GM12878 (cell line): Measurements from ENCODE around the gene KLK3. TPM values are rescaled to one million over a fixed set of nuclear protein-coding genes. Genes with fewer than 3 reads are reported as not detected.
A peak's percentile ranks its signal among the peaks of the same experiment; 100 is the strongest.

Experiments
- BCL11A ChIP-seq: IDR thresholded peaks from 2 replicates; pipeline ENCODE4 v1.6.1; 2011; ENCODE audit warnings: low read depth, low read length
- BHLHE40 ChIP-seq, 2 experiments: fragments of 450-650 bp in 1 of 2; IDR thresholded peaks; 2 replicates each; pipeline ENCODE4 v1.6.1; 2011 to 2017; ENCODE audit warnings: low read depth in 2 of 2, borderline replicate concordance in 1 of 2, improper control_type of control experiment in 1 of 2, low read length in 1 of 2, mild to moderate bottlenecking in 1 of 2
- CEBPB ChIP-seq, 2 experiments: fragments of 150-350 bp in 1 of 2; IDR thresholded peaks; 2 replicates each; pipeline ENCODE4 v1.6.1; 2012 to 2014; ENCODE audit warnings: low read depth in 2 of 2, low read length in 2 of 2, borderline replicate concordance in 1 of 2, inconsistent platforms in 1 of 2
- CUX1 ChIP-seq: IDR thresholded peaks from 2 replicates; pipeline ENCODE4 v1.6.1; 2012; ENCODE audit warnings: improper control_type of control experiment, low read depth, low read length; ENCODE audit not compliant: insufficient replicate concordance
- E2F8 ChIP-seq: fragments of 450-650 bp; IDR thresholded peaks from 2 replicates; pipeline ENCODE4 v1.6.1; 2018; ENCODE audit warnings: mild to moderate bottlenecking, low read depth, moderate library complexity; ENCODE audit not compliant: partially characterized antibody
- FOXM1 ChIP-seq: IDR thresholded peaks from 2 replicates; pipeline ENCODE4 v1.6.1; 2012; ENCODE audit warnings: low read depth, mild to moderate bottlenecking, inconsistent platforms, low read length, moderate library complexity
- HCFC1 ChIP-seq: fragments of 150-350 bp; IDR thresholded peaks from 2 replicates; pipeline ENCODE4 v1.6.1; 2014; ENCODE audit warnings: low read length
- IKZF1 ChIP-seq: fragments of 450-650 bp; conservative IDR thresholded peaks from 2 replicates; pipeline ENCODE4 v1.6.1; 2017; ENCODE audit warnings: antibody characterized with exemption, mild to moderate bottlenecking
- JUNB ChIP-seq: IDR thresholded peaks from 2 replicates; pipeline ENCODE4 v1.6.1; 2016; ENCODE audit warnings: antibody characterized with exemption, mild to moderate bottlenecking
- LARP7 ChIP-seq: fragments of 450-650 bp; IDR thresholded peaks from 2 replicates; pipeline ENCODE4 v1.6.1; 2017; ENCODE audit warnings: mild to moderate bottlenecking
- NBN ChIP-seq: fragments of 450-650 bp; IDR thresholded peaks from 2 replicates; pipeline ENCODE4 v1.6.1; 2016
- NR2F1 ChIP-seq: fragments of 450-650 bp; conservative IDR thresholded peaks from 2 replicates; pipeline ENCODE4 v1.6.1; 2017; ENCODE audit warnings: mild to moderate bottlenecking
- PAX8 ChIP-seq: fragments of 450-650 bp; IDR thresholded peaks from 2 replicates; pipeline ENCODE4 v1.6.1; 2017; ENCODE audit warnings: mild to moderate bottlenecking, moderate library complexity
- RBBP5 ChIP-seq: fragments of 200-600 bp; sonication (generic); conservative IDR thresholded peaks from 2 replicates; pipeline ENCODE4 v1.6.1; 2016
- SKIL ChIP-seq: fragments of 450-650 bp; IDR thresholded peaks from 2 replicates; pipeline ENCODE4 v1.6.1; 2017; ENCODE audit warnings: mild to moderate bottlenecking, low read depth, inconsistent platforms; ENCODE audit not compliant: poor library complexity, severe bottlenecking
- TCF3 ChIP-seq: IDR thresholded peaks from 2 replicates; pipeline ENCODE4 v1.6.1; 2012; ENCODE audit warnings: low read depth, mild to moderate bottlenecking, low read length, borderline replicate concordance; ENCODE audit not compliant: insufficient read depth
- ZBED1 ChIP-seq: IDR thresholded peaks from 2 replicates; pipeline ENCODE4 v1.6.1; 2016; ENCODE audit warnings: borderline replicate concordance
- polyA plus RNA-seq, 11 experiments: library from polyadenylated mRNA; depleted of rRNA in 4 of 11; unstranded in 6 of 11; stranded (reverse) in 5 of 11; fragments of >200 nt; fragmentation: Nextera tagmentation in 4 of 11; fragmentation: Illumina TruSeq in 1 of 11; extraction: Ambion mirVana in 4 of 11; extraction: Trizol in 1 of 11; gene quantifications; 1 replicate in 1 of 11; 2 replicates in 10 of 11; pipeline versions ENCODE4 v1.2.1 to v1.2.3, GENCODE V29; 2011 to 2016; ENCODE audit warnings: inconsistent platforms in 2 of 11, missing spikeins in 2 of 11, low read depth in 1 of 11
- total RNA-seq, 4 experiments: library from RNA; depleted of rRNA in 3 of 4; stranded (reverse); fragments of >200 nt in 3 of 4; fragmentation: Illumina TruSeq in 1 of 4; extraction: Trizol in 1 of 4; gene quantifications; 2 replicates each; pipeline versions ENCODE4 v1.2.1 to v1.2.3, GENCODE V29; 2013 to 2021
- TF ChIP-seq, protein P1 (sequence below): fragments of 450-650 bp; IDR thresholded peaks from 2 replicates; pipeline ENCODE4 v1.6.1; 2017; ENCODE audit warnings: low read depth, mild to moderate bottlenecking, moderate library complexity

KLK3 gene
- total and polyA plus RNA-seq, 10 of the 15 experiments (the other 5 are each of a cell fraction or from before 2014, with no cell fraction given), result 0.31 TPM; not detected in 9

- peak; percentile 26; the same call in 1 of the 2 replicates for TF ChIP-seq TCF3
- TF ChIP-seq IKZF1, result peak; percentile 58
- peak; percentile 80 for TF ChIP-seq SKIL
- TF ChIP-seq NR2F1, result peak; percentile 65
- peak; percentile 57 for TF ChIP-seq JUNB
- 0 out of 2 replicates have a peak, but pooled peaks have one; percentile 45 for TF ChIP-seq NBN
- TF ChIP-seq FOXM1, result peak; percentile 80; the same call in 1 of the 2 replicates
- TF ChIP-seq CUX1, result peak; percentile 73
- TF ChIP-seq LARP7, result no peak
- TF ChIP-seq, protein P1, sequence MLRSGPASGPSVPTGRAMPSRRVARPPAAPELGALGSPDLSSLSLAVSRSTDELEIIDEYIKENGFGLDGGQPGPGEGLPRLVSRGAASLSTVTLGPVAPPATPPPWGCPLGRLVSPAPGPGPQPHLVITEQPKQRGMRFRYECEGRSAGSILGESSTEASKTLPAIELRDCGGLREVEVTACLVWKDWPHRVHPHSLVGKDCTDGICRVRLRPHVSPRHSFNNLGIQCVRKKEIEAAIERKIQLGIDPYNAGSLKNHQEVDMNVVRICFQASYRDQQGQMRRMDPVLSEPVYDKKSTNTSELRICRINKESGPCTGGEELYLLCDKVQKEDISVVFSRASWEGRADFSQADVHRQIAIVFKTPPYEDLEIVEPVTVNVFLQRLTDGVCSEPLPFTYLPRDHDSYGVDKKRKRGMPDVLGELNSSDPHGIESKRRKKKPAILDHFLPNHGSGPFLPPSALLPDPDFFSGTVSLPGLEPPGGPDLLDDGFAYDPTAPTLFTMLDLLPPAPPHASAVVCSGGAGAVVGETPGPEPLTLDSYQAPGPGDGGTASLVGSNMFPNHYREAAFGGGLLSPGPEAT, result peak; percentile 94
- no peak for TF ChIP-seq HCFC1
- no peak for TF ChIP-seq E2F8
- no peak for TF ChIP-seq RBBP5
- TF ChIP-seq CEBPB (IDR thresholded peaks at IDR 0.05; ENCODE audit: borderline replicate concordance in 1 of 2, low read depth in 2 of 2, low read length in 2 of 2), result 0 out of 4 replicates have a peak, but pooled peaks of 1 of the 2 experiments have one; percentile 13
- TF ChIP-seq BCL11A, result peak; percentile 42; the same call in 1 of the 2 replicates
- no peak for TF ChIP-seq ZBED1
- peak; percentile 70 to 85 for TF ChIP-seq BHLHE40 (IDR thresholded peaks at IDR 0.05; ENCODE audit: borderline replicate concordance in 1 of 2, low read depth in 2 of 2, low read length in 1 of 2)
- no peak for TF ChIP-seq PAX8
Measured at GRCh38 chr19:50890422-50891252, 35.9 kb downstream of the KLK3 start (continued).
